ENCODE data around the gene E2F6. TPM values are rescaled to one million over a fixed set of nuclear protein-coding genes. Genes with fewer than 3 reads are reported as not detected.

E2F6 gene
- polyA plus RNA-seq, 4 donors: 4.6 to 15.3 (median 5.7) TPM

DNA sequence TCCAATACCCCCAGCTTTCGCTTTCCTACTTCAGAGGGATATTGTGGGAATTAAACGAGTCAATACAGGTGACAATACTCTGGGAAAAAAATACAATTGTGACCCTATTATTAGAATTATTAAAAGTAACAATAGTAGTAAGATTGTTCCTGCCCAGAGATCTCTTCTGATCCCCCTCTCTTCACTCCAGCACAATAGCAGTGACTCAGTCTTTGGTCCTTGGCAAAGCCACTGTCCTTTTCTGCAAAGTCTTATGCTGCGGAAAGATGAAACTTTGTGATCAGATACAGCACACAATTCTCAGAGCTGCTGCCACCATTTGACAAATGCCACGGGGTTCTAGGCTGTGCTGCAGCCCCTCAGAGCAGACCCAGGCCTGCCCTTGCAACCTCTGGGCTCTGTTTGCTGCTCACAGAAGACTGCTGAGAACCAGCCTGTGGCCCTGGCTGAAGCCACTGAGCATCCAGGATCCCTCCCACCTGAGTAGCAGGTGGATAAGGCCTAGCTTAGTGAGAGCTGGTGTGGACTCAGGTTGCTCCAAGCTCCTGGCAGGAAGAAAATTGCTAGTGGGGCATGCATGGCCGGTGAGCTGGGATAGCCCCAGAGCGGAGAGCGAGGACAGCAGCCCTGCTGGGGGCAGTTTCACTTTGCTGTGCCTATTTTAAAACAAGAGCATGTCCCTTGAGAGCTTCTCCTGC is 61.4 kb downstream of the E2F6 start:
- Histone ChIP-seq H3K4me1 (ENCODE audit: control insufficient read depth in 3 of 3, insufficient read depth in 2 of 3, low read depth in 1 of 3, low read length in 2 of 3) (peaks cover 1 to 25% (median 15%) of the 10 kb centered on the region in 3 donors), H3K9me3 (ENCODE audit: control insufficient read depth in 2 of 2, insufficient read depth in 1 of 2, low read depth in 1 of 2, low read length in 1 of 2) (no peaks in the 10 kb centered on the region), H3K27ac (ENCODE audit: low read depth in 1 of 3, low read length in 2 of 3) (peak overlapping the region in 1 of 3 donors; percentile 59), H3K4me3 (ENCODE audit: low read depth in 1 of 3, low read length in 3 of 3) (no peak overlapping the region), H3K27me3 (ENCODE audit: control insufficient read depth in 3 of 3, insufficient read depth in 3 of 3, low read length in 3 of 3) (no peaks in the 10 kb centered on the region), H3K36me3 (ENCODE audit: control insufficient read depth in 3 of 3, insufficient read depth in 2 of 3, low read depth in 1 of 3, low read length in 3 of 3) (no peaks in the 10 kb centered on the region)
- DNase-seq: no peak
- FAIRE-seq: no peak
- WGBS, 3 donors: 82 to 91% (median 87%) methylated on average over 7 of the region's 7 CpGs

DNA sequence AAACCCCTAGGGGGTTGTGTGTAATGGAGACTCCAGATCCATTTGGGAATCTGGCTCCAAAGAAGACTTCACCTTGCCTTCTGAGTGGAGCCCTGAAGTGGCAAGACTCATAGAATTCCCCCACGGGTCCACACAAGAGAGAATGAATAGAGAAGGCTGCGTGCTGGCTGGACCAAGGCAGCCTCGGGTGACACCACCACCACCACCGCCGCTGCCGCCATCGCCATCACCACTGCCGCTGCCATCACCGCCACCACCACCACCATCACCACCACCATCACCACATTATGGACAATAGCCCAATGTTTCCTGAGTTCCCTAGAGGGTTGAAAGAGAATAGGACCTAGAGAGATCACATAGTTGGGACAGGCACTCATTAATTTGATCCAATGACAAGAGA is 63.5 kb downstream of the E2F6 start:
- peaks cover 5 to 31% (median 15%) of the 10 kb centered on the region in 3 donors for H3K4me1 ChIP-seq (ENCODE audit: control insufficient read depth in 3 of 3, insufficient read depth in 2 of 3, low read depth in 1 of 3, low read length in 2 of 3)
- no peak for FAIRE-seq
- DNase-seq: no peak
- no peaks in the 10 kb centered on the region for H3K9me3 ChIP-seq (ENCODE audit: control insufficient read depth in 2 of 2, insufficient read depth in 1 of 2, low read depth in 1 of 2, low read length in 1 of 2)
- H3K36me3 ChIP-seq (ENCODE audit: control insufficient read depth in 3 of 3, insufficient read depth in 2 of 3, low read depth in 1 of 3, low read length in 3 of 3): no peaks in the 10 kb centered on the region
- no peaks in the 10 kb centered on the region for H3K27me3 ChIP-seq (ENCODE audit: control insufficient read depth in 3 of 3, insufficient read depth in 3 of 3, low read length in 3 of 3)
- 95 to 99% (median 97%) methylated on average over 9 of the region's 9 CpGs for WGBS, 3 donors
- H3K27ac ChIP-seq (ENCODE audit: low read depth in 1 of 3, low read length in 2 of 3): no peak overlapping the region
- no peak overlapping the region for H3K4me3 ChIP-seq (ENCODE audit: low read depth in 1 of 3, low read length in 3 of 3)

DNA sequence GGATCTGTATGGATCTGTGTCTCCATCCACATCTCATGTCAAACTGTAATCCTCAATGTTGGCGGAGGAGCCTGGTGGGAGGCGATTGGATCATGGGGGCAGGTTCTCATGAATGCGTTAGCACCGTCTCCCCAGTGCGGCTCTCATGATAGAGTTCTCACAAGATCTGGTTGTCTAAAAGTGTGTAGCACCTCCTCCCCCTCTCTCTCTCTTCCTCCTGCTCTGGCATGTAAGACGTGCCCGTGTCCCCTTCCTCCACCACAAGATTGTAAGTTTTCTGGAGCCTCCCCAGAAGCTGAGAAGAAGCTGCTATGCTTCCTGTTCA is 66.6 kb downstream of the E2F6 start:
- Histone ChIP-seq H3K9me3 (ENCODE audit: control insufficient read depth in 2 of 2, insufficient read depth in 1 of 2, low read depth in 1 of 2, low read length in 1 of 2) (no peaks in the 10 kb centered on the region), H3K4me3 (ENCODE audit: low read depth in 1 of 3, low read length in 3 of 3) (no peak overlapping the region), H3K36me3 (ENCODE audit: control insufficient read depth in 3 of 3, insufficient read depth in 2 of 3, low read depth in 1 of 3, low read length in 3 of 3) (no peaks in the 10 kb centered on the region), H3K27me3 (ENCODE audit: control insufficient read depth in 3 of 3, insufficient read depth in 3 of 3, low read length in 3 of 3) (no peaks in the 10 kb centered on the region), H3K4me1 (ENCODE audit: control insufficient read depth in 3 of 3, insufficient read depth in 2 of 3, low read depth in 1 of 3, low read length in 2 of 3) (peaks cover 5 to 15% (median 6%) of the 10 kb centered on the region in 3 donors), H3K27ac (ENCODE audit: low read depth in 1 of 3, low read length in 2 of 3) (no peak overlapping the region)
- WGBS, 3 donors: 90 to 91% (median 91%) methylated on average over 7 of the region's 7 CpGs
- DNase-seq: no peak
- FAIRE-seq: no peak

DNA sequence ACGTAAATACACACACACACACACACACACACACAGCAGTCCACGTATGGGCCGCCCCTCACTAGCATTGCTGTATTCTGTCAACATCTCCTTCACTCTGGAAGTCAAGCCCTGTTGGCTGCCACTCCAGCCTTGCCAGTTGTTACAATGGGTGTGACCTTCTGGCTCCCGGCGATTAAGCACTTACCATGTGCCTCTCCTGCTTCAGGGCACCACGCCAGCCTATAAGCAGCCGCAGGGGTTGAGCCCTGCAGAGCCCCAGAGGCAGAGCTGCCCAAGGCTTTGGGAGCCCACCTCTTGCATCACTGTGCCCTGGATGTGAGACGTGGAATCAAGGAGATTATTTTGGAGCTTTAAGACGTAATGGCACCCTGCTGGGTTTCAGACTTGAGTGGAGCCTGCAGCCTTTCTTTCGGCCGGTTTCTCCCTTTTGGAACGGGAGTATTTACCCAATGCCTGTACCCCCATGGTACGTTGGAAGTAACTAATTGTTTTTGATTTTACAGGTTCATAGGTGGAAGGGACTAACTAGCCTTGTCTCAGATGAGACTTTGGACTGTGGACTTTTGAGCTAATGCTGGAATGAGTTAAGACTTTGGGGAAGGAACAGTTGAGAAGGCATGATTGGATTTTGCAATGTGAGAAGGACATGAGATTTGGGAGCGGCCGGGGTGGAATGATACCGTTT is 67.1 kb downstream of the E2F6 start:
- H3K27ac ChIP-seq (ENCODE audit: low read depth in 1 of 3, low read length in 2 of 3): peak overlapping the region in 1 of 3 donors; percentile 52
- FAIRE-seq: no peak
- no peaks in the 10 kb centered on the region for H3K9me3 ChIP-seq (ENCODE audit: control insufficient read depth in 2 of 2, insufficient read depth in 1 of 2, low read depth in 1 of 2, low read length in 1 of 2)
- WGBS, 3 donors: 23 to 65% (median 34%) methylated on average over 16 of the region's 16 CpGs
- H3K36me3 ChIP-seq (ENCODE audit: control insufficient read depth in 3 of 3, insufficient read depth in 2 of 3, low read depth in 1 of 3, low read length in 3 of 3): no peaks in the 10 kb centered on the region
- no peak overlapping the region for H3K4me3 ChIP-seq (ENCODE audit: low read depth in 1 of 3, low read length in 3 of 3)
- peak in 1 of 2 donors; percentile 86 for DNase-seq
- no peaks in the 10 kb centered on the region for H3K27me3 ChIP-seq (ENCODE audit: control insufficient read depth in 3 of 3, insufficient read depth in 3 of 3, low read length in 3 of 3)
- H3K4me1 ChIP-seq (ENCODE audit: control insufficient read depth in 3 of 3, insufficient read depth in 2 of 3, low read depth in 1 of 3, low read length in 2 of 3): peaks cover 4 to 13% (median 5%) of the 10 kb centered on the region in 3 donors

DNA sequence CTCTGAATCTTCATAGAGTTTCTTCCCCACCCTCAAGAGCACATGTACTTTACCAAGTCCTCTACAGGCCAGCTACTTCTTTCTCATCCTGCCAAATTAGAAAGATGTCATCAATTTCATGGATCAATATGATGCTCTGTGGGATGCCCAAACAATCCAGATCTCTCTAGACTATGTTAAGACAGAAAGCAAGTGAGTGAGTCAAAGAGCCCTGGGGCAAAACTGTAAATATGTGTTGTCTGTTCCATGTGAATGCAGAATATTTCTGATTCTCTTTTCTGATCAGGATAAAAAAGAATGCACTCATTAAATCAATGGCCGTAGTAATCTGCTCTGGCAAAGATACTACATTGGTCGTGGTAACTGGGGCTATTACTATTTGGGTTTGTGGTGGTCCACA is 68.4 kb downstream of the E2F6 start:
- 90 to 96% (median 93%) methylated on average over 2 of the region's 2 CpGs for WGBS, 3 donors
- Histone ChIP-seq H3K27me3 (ENCODE audit: control insufficient read depth in 3 of 3, insufficient read depth in 3 of 3, low read length in 3 of 3) (no peaks in the 10 kb centered on the region), H3K27ac (ENCODE audit: low read depth in 1 of 3, low read length in 2 of 3) (no peak overlapping the region), H3K4me3 (ENCODE audit: low read depth in 1 of 3, low read length in 3 of 3) (no peak overlapping the region), H3K36me3 (ENCODE audit: control insufficient read depth in 3 of 3, insufficient read depth in 2 of 3, low read depth in 1 of 3, low read length in 3 of 3) (no peaks in the 10 kb centered on the region), H3K4me1 (ENCODE audit: control insufficient read depth in 3 of 3, insufficient read depth in 2 of 3, low read depth in 1 of 3, low read length in 2 of 3) (peaks cover 3 to 14% (median 5%) of the 10 kb centered on the region in 3 donors), H3K9me3 (ENCODE audit: control insufficient read depth in 2 of 2, insufficient read depth in 1 of 2, low read depth in 1 of 2, low read length in 1 of 2) (no peaks in the 10 kb centered on the region)
- DNase-seq: no peak
- FAIRE-seq: no peak

DNA sequence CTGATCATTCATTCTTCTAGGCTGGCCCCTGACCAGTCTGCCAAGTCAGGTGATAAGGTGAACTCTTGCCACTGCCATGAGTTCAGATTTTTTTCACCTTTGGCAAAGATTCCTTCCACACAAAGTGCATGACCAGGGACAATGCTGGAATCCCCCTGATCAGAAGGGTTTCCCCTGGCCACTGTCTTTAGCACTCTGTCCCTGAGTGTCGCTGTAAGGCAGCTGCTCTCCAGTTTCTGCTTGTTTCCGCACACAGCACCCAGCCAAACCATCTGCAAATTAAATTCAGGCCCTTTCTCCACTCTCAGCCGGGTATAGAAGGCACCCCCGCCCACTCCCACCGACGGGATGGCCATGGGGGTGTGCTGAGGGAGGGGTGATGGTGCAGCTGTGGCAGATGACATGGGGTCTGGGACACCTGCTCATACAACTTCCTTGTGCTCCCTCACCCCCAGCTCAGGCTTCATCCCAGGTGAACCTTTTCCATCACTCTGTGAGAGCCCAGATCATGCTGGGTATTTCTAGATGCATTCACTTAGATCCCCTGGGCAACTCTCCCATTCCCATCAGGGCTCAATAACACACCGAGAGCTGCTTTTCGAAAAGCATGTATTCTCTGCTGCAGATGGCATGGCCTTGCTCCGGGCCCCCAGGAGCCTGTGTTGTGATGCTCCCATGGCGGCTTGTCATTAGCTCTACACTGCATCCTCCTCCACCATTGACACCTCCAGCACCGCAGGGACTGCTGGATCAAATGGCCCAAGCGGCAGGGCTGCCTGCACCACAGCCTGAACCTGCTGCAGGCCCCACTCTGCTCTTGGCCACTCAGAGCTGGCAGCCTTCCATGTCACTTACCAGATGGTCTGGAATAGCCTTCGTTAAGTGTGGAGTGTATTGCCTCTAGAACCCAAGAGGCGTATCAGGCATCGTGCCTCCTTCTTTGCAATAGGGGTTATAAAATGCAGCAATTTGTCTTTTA is 69.2 kb downstream of the E2F6 start:
- Histone ChIP-seq H3K4me3 (ENCODE audit: low read depth in 1 of 3, low read length in 3 of 3) (no peak overlapping the region), H3K27ac (ENCODE audit: low read depth in 1 of 3, low read length in 2 of 3) (no peak overlapping the region), H3K4me1 (ENCODE audit: control insufficient read depth in 3 of 3, insufficient read depth in 2 of 3, low read depth in 1 of 3, low read length in 2 of 3) (peaks cover 3 to 14% (median 5%) of the 10 kb centered on the region in 3 donors), H3K36me3 (ENCODE audit: control insufficient read depth in 3 of 3, insufficient read depth in 2 of 3, low read depth in 1 of 3, low read length in 3 of 3) (no peaks in the 10 kb centered on the region), H3K9me3 (ENCODE audit: control insufficient read depth in 2 of 2, insufficient read depth in 1 of 2, low read depth in 1 of 2, low read length in 1 of 2) (no peaks in the 10 kb centered on the region), H3K27me3 (ENCODE audit: control insufficient read depth in 3 of 3, insufficient read depth in 3 of 3, low read length in 3 of 3) (no peaks in the 10 kb centered on the region)
- WGBS, 3 donors: 86 to 88% (median 88%) methylated on average over 15 of the region's 15 CpGs
- DNase-seq: no peak
- FAIRE-seq: no peak

DNA sequence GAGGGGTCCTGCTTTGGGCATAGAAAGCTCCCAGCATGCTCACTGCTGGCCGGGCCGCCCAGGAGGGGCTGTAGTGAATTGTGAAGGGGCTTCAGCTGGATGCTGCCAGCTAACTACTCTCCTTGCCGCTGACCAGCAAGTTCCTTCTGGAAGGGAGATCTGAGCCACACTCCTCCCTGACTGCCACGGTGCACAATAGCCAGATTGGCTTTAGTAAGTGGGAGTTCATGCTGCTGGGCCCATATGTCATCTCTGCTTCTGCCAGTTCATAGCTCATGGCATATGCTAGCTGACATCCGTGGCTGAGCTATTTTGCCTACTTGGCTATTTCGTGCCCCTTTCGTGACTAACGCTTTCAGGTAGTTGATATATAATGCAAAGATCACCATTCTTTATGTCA is 69.9 kb downstream of the E2F6 start:
- H3K27ac ChIP-seq (ENCODE audit: low read depth in 1 of 3, low read length in 2 of 3): no peak overlapping the region
- DNase-seq (no peak), FAIRE-seq (no peak)
- H3K4me3 ChIP-seq (ENCODE audit: low read depth in 1 of 3, low read length in 3 of 3): no peak overlapping the region
- 89 to 96% (median 90%) methylated on average over 8 of the region's 8 CpGs for WGBS, 3 donors
- H3K9me3 ChIP-seq (ENCODE audit: control insufficient read depth in 2 of 2, insufficient read depth in 1 of 2, low read depth in 1 of 2, low read length in 1 of 2): no peaks in the 10 kb centered on the region
- no peaks in the 10 kb centered on the region for H3K27me3 ChIP-seq (ENCODE audit: control insufficient read depth in 3 of 3, insufficient read depth in 3 of 3, low read length in 3 of 3)
- no peaks in the 10 kb centered on the region for H3K36me3 ChIP-seq (ENCODE audit: control insufficient read depth in 3 of 3, insufficient read depth in 2 of 3, low read depth in 1 of 3, low read length in 3 of 3)
- H3K4me1 ChIP-seq (ENCODE audit: control insufficient read depth in 3 of 3, insufficient read depth in 2 of 3, low read depth in 1 of 3, low read length in 2 of 3): peaks cover 3 to 14% (median 5%) of the 10 kb centered on the region in 3 donors

DNA sequence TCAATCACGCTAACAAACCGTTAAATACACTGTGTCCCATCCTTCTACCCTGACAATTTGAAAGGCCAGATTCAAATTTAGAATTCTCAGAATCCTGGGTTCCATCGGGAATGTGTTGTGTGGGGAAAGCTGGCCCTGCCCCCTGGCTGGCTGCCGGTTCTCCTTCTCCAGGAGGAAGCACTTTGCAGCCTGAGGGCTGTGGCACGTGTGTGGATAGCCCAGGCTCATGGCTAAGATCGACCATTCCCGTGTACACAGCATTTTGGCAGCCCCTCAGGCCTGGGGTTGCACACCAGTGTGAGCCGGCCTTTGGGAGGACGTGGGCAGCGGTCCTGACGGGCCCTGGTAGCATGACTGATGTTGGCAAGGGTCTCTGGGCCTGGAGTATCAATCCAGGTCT is 70.6 kb downstream of the E2F6 start:
- no peak for FAIRE-seq
- DNase-seq: no peak
- Histone ChIP-seq H3K36me3 (ENCODE audit: control insufficient read depth in 3 of 3, insufficient read depth in 2 of 3, low read depth in 1 of 3, low read length in 3 of 3) (no peaks in the 10 kb centered on the region), H3K27me3 (ENCODE audit: control insufficient read depth in 3 of 3, insufficient read depth in 3 of 3, low read length in 3 of 3) (no peaks in the 10 kb centered on the region), H3K4me3 (ENCODE audit: low read depth in 1 of 3, low read length in 3 of 3) (no peak overlapping the region), H3K4me1 (ENCODE audit: control insufficient read depth in 3 of 3, insufficient read depth in 2 of 3, low read depth in 1 of 3, low read length in 2 of 3) (peaks cover 3 to 14% (median 5%) of the 10 kb centered on the region in 3 donors), H3K9me3 (ENCODE audit: control insufficient read depth in 2 of 2, insufficient read depth in 1 of 2, low read depth in 1 of 2, low read length in 1 of 2) (no peaks in the 10 kb centered on the region), H3K27ac (ENCODE audit: low read depth in 1 of 3, low read length in 2 of 3) (no peak overlapping the region)
- WGBS, 3 donors: 58 to 75% (median 64%) methylated on average over 11 of the region's 11 CpGs
